CD14-positive monocyte (primary cell): ENCODE data around the gene ERCC5. TPM values are rescaled to one million over a fixed set of nuclear protein-coding genes. Genes with fewer than 3 reads are reported as not detected.

Experiments used
- DNase-seq, 3 donors: peaks; one replicate each; pipeline ENCODE4 v3.0.0-alpha.2; 2011 to 2022
- H2AFZ ChIP-seq: 2 replicates; pipeline ENCODE4 v1.6.0; 2012; ENCODE audit warnings: mild to moderate bottlenecking, low read depth, low read length, inconsistent platforms; ENCODE audit not compliant: insufficient read depth, poor library complexity, severe bottlenecking
- H3K27ac ChIP-seq, 2 donors: 1 replicate in 1 of 2; 2 replicates in 1 of 2; pipeline ENCODE4 v1.5.1; 2012 to 2013; ENCODE audit warnings: low read length in 2 of 2, control low read depth in 1 of 2, inconsistent platforms in 1 of 2, low read depth in 1 of 2, mild to moderate bottlenecking in 1 of 2
- H3K27me3 ChIP-seq, 2 donors: one replicate each; pipeline versions ENCODE4 v1.6.0 to v1.6.1; 2011 to 2013; ENCODE audit warnings: low read length in 2 of 2; ENCODE audit not compliant: control insufficient read depth in 2 of 2, insufficient read depth in 2 of 2
- H3K36me3 ChIP-seq, 2 donors: replicated peaks in 1 of 2; 1 replicate in 1 of 2; 2 replicates in 1 of 2; pipeline versions ENCODE4 v1.5.1 to v1.6.1; 2012 to 2013; ENCODE audit warnings: low read length in 2 of 2, control low read depth in 1 of 2, inconsistent platforms in 1 of 2, mild to moderate bottlenecking in 1 of 2; ENCODE audit not compliant: insufficient read depth in 2 of 2, control insufficient read depth in 1 of 2
- H3K4me1 ChIP-seq, 2 donors: 1 replicate in 1 of 2; 2 replicates in 1 of 2; pipeline versions ENCODE4 v1.5.1 to v1.6.1; 2012 to 2013; ENCODE audit warnings: low read length in 2 of 2, control low read depth in 1 of 2, inconsistent platforms in 1 of 2, mild to moderate bottlenecking in 1 of 2, moderate library complexity in 1 of 2; ENCODE audit not compliant: insufficient read depth in 2 of 2, control insufficient read depth in 1 of 2
- H3K4me2 ChIP-seq: replicated peaks from 2 replicates; pipeline ENCODE3; 2012; ENCODE audit warnings: low read length, moderate library complexity, mild to moderate bottlenecking; ENCODE audit not compliant: poor library complexity, severe bottlenecking; ENCODE audit errors: extremely low read depth
- H3K4me3 ChIP-seq, 3 experiments: fragments of 200-600 bp in 1 of 3; sonication (generic) in 1 of 3; replicated peaks in 1 of 3; 1 replicate in 2 of 3; 2 replicates in 1 of 3; pipeline ENCODE4 v1.5.1; 2011 to 2013; ENCODE audit warnings: low read length in 3 of 3, mild to moderate bottlenecking in 3 of 3, control low read depth in 2 of 3, low read depth in 2 of 3, inconsistent platforms in 1 of 3, moderate library complexity in 1 of 3
- H3K79me2 ChIP-seq: 2 replicates; pipeline ENCODE4 v1.6.0; 2012; ENCODE audit warnings: mild to moderate bottlenecking, control low read depth, inconsistent platforms, low read length, moderate library complexity; ENCODE audit not compliant: insufficient read depth
- H3K9ac ChIP-seq: 2 replicates; pipeline ENCODE4 v1.6.0; 2017; ENCODE audit warnings: low read length, mild to moderate bottlenecking; ENCODE audit not compliant: insufficient read depth, poor library complexity, severe bottlenecking
- H3K9me3 ChIP-seq, 2 donors: replicated peaks in 1 of 2; 1 replicate in 1 of 2; 2 replicates in 1 of 2; pipeline versions ENCODE4 v1.5.1 to v1.6.1; 2012 to 2013; ENCODE audit warnings: low read length in 2 of 2, control low read depth in 1 of 2; ENCODE audit not compliant: control insufficient read depth in 1 of 2, insufficient read depth in 1 of 2
- H4K20me1 ChIP-seq: 2 replicates; pipeline ENCODE4 v1.6.0; 2012; ENCODE audit warnings: mild to moderate bottlenecking, low read length, control low read depth, moderate library complexity; ENCODE audit not compliant: insufficient read depth
- H3K27ac Mint-ChIP-seq, 7 donors: one replicate each; pipeline ENCODE4 v1.8.0; 2020; ENCODE audit warnings: mild to moderate bottlenecking in 7 of 7, mixed read lengths in 7 of 7, moderate library complexity in 6 of 7, inconsistent platforms in 2 of 7
- H3K27me3 Mint-ChIP-seq, 3 donors: one replicate each; pipeline ENCODE4 v1.8.0; 2021 to 2022; ENCODE audit warnings: low read depth in 3 of 3, mild to moderate bottlenecking in 3 of 3, mixed read lengths in 3 of 3, moderate library complexity in 3 of 3, inconsistent platforms in 1 of 3
- H3K36me3 Mint-ChIP-seq, 2 donors: one replicate each; pipeline ENCODE4 v1.8.0; 2020; ENCODE audit warnings: mixed read lengths in 2 of 2, inconsistent platforms in 1 of 2, mild to moderate bottlenecking in 1 of 2
- H3K4me1 Mint-ChIP-seq: one replicate; pipeline ENCODE4 v1.8.0; 2020; ENCODE audit warnings: mild to moderate bottlenecking, mixed read lengths
- H3K4me3 Mint-ChIP-seq, 2 donors: one replicate each; pipeline ENCODE4 v1.8.0; 2020; ENCODE audit warnings: mild to moderate bottlenecking in 2 of 2, mixed read lengths in 2 of 2, moderate library complexity in 1 of 2
- H3K9me3 Mint-ChIP-seq, 7 donors: one replicate each; pipeline ENCODE4 v1.8.0; 2020 to 2022; ENCODE audit warnings: mixed read lengths in 7 of 7, mild to moderate bottlenecking in 6 of 7, moderate library complexity in 6 of 7, inconsistent platforms in 2 of 7
- WGBS: methylation state at CpG from one replicate; pipeline ENCODE4 v1.1.5; 2013; ENCODE audit warnings: missing lambda C conversion rate; ENCODE audit not compliant: insufficient coverage; 5-methylcytosine and 5-hydroxymethylcytosine counted together
- intact Hi-C, 2 donors: fragments of 100-400 bp; cut with micrococcal nuclease; formaldehyde crosslinking; loops; one replicate each; pipeline versions ENCODE4 v1.15.0 to v1.15.1; 2023
- polyA plus RNA-seq, 3 donors: library from polyadenylated mRNA; depleted of rRNA in 1 of 3; unstranded in 2 of 3; stranded (reverse) in 1 of 3; fragments of 300-500 nt in 2 of 3; fragments of >200 nt in 1 of 3; fragmentation: Illumina TruSeq in 2 of 3; gene quantifications; 1 replicate in 2 of 3; 2 replicates in 1 of 3; pipeline ENCODE4 v1.2.3, GENCODE V29; 2012 to 2021
- TF ChIP-seq, protein P1 (sequence below): fragments of 200-600 bp; IDR thresholded peaks from one replicate; pipeline ENCODE4 v1.8.0; 2022; ENCODE audit warnings: antibody characterized with exemption, mild to moderate bottlenecking

The ERCC5 gene
- polyA plus RNA-seq, 3 donors = 15.2 to 34.2 (median 22.1) TPM

DNA sequence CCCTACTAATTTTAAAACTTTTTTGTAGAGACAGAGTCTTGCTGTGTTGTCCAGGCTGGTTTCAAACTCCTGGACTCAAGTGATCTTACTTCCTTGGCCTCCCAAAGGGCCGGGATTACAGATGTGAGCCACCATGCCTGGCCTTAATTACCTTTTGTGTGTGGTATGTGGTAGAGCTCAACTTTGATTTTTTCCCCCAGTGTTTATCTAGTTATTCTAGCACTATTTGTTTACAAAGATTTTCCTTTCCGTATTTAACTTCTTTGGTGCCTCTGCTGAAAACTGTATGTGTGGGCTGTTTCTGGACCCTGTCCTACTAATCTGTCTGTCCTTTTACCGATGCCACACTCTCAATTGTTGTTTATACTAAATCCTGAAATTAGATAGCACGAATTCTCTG, 9.4 kb upstream of the ERCC5 start:
- no peak for DNase-seq
- no peak overlapping the region for H3K4me3 Mint-ChIP-seq
- Histone ChIP-seq H3K4me2 (no peak overlapping the region), H3K36me3 (no peaks in the 10 kb centered on the region), H3K4me3 (no peak overlapping the region), H3K4me1 (no peaks in the 10 kb centered on the region), H3K9ac (no peak overlapping the region), H3K9me3 (no peaks in the 10 kb centered on the region), H3K27ac (no peak overlapping the region), H3K27me3 (no peaks in the 10 kb centered on the region), H2AFZ (no peak overlapping the region), H4K20me1 (no peaks in the 10 kb centered on the region), H3K79me2 (no peaks in the 10 kb centered on the region)
- no peaks in the 10 kb centered on the region for H3K4me1 Mint-ChIP-seq
- intact Hi-C loops = no loop called here
- H3K36me3 Mint-ChIP-seq = peaks cover 3 to 13% of the 10 kb centered on the region in 2 donors
- TF ChIP-seq, protein P1, sequence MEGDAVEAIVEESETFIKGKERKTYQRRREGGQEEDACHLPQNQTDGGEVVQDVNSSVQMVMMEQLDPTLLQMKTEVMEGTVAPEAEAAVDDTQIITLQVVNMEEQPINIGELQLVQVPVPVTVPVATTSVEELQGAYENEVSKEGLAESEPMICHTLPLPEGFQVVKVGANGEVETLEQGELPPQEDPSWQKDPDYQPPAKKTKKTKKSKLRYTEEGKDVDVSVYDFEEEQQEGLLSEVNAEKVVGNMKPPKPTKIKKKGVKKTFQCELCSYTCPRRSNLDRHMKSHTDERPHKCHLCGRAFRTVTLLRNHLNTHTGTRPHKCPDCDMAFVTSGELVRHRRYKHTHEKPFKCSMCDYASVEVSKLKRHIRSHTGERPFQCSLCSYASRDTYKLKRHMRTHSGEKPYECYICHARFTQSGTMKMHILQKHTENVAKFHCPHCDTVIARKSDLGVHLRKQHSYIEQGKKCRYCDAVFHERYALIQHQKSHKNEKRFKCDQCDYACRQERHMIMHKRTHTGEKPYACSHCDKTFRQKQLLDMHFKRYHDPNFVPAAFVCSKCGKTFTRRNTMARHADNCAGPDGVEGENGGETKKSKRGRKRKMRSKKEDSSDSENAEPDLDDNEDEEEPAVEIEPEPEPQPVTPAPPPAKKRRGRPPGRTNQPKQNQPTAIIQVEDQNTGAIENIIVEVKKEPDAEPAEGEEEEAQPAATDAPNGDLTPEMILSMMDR = no peak
- no peak overlapping the region for H3K27ac Mint-ChIP-seq
- H3K9me3 Mint-ChIP-seq = no peaks in the 10 kb centered on the region
- H3K27me3 Mint-ChIP-seq = peaks cover 0 to 4% (median 0%) of the 10 kb centered on the region in 3 donors
- WGBS = no CpG with 5 or more reads among the region's 4 CpGs

GRCh38 chr13:102838273-102838672, 7.6 kb upstream of the ERCC5 start:
- no peaks in the 10 kb centered on the region for H3K9me3 Mint-ChIP-seq
- no peak overlapping the region for H3K9ac ChIP-seq
- H3K36me3 Mint-ChIP-seq = peaks cover 3 to 10% of the 10 kb centered on the region in 2 donors
- H3K27me3 ChIP-seq = no peaks in the 10 kb centered on the region
- no peaks in the 10 kb centered on the region for H3K4me1 ChIP-seq
- H3K4me3 ChIP-seq = no peak overlapping the region
- H3K79me2 ChIP-seq = no peaks in the 10 kb centered on the region
- no peaks in the 10 kb centered on the region for H4K20me1 ChIP-seq
- DNase-seq = no peak
- WGBS = no CpG with 5 or more reads among the region's 1 CpG
- intact Hi-C loops = no loop called here
- TF ChIP-seq, protein P1 = no peak
- no peaks in the 10 kb centered on the region for H3K9me3 ChIP-seq
- peaks cover 0 to 1% (median 0%) of the 10 kb centered on the region in 3 donors for H3K27me3 Mint-ChIP-seq
- H3K4me2 ChIP-seq = no peak overlapping the region
- H3K4me1 Mint-ChIP-seq = no peaks in the 10 kb centered on the region
- no peaks in the 10 kb centered on the region for H3K36me3 ChIP-seq
- no peak overlapping the region for H3K4me3 Mint-ChIP-seq
- H3K27ac Mint-ChIP-seq = no peak overlapping the region
- H2AFZ ChIP-seq = no peak overlapping the region
- H3K27ac ChIP-seq = no peak overlapping the region
